ENCODE measurements around the gene GPC1. TPM values are rescaled to one million over a fixed set of nuclear protein-coding genes. Genes with fewer than 3 reads are reported as not detected.
A peak's percentile ranks its signal among the peaks of the same experiment; 100 is the strongest.

The GPC1 gene
- total and polyA plus RNA-seq, 2 experiments from 2014 or later, result 71.4 to 142 TPM

DNA sequence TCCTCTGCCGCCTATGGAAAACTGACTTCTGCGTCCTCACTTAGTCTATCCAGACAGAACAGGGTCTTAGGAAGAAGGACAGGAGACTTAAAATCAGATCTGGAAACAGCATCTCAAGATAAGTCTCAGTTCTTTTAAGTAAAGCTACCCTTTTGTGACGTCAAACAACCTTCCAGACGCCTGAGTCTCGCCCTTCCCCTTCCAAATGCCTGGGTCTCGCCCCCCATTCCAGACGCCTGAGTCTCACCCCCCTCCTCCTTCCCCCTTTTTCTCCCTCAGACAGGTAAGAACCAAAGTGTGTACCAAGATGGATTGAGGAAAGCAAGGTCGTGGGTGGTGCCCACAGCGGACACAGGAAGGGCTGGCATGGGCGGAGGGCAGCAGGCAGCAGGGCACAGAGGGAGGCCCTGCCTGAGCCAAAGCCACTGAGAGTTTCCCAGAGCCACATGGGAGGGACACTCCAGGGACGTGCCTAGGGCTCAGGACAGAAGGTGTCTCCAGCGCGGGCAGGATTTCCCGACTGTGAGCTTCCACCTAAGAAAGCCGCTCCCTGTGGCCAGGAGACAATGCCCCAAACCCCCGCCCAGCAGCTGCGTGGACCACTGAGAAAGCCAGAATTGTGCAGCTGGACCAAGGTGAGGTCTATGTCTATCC, 71.1 kb downstream of the GPC1 start:
- Histone ChIP-seq H3K4me2 (no peak overlapping the region), H3K4me1 (ENCODE audit: insufficient read depth) (no peaks in the 10 kb centered on the region), H3K4me3 (no peak overlapping the region), H4K20me1 (ENCODE audit: insufficient read depth, poor library complexity, severe bottlenecking) (no peaks in the 10 kb centered on the region), H3K36me3 (replicated peaks; ENCODE audit: insufficient read depth, low read depth) (no peaks in the 10 kb centered on the region), H3K79me2 (no peaks in the 10 kb centered on the region), H3K9me3 (ENCODE audit: low read depth) (no peaks in the 10 kb centered on the region), H2AFZ (no peak overlapping the region), H3K9me2 (replicated peaks; ENCODE audit: insufficient read depth) (no peaks in the 10 kb centered on the region), H3K27ac (no peak overlapping the region), H3K27me3 (no peaks in the 10 kb centered on the region)
- peak; percentile 1 for DNase-seq (ENCODE audit: low spot score)
- WGBS (ENCODE audit: low lambda C conversion rate, missing lambda C conversion rate), result 88% methylated on average over 14 of the region's 17 CpGs
- TF ChIP-seq EZH2 (IDR thresholded peaks at IDR 0.05; ENCODE audit: borderline replicate concordance), result no peak
- no peak for TF ChIP-seq EZH2phosphoT487 (IDR thresholded peaks at IDR 0.05; ENCODE audit: low read depth, severe bottlenecking, unreplicated experiment)
- no peak for TF ChIP-seq CTCF (IDR thresholded peaks at IDR 0.05; ENCODE audit: poor library complexity)

DNA sequence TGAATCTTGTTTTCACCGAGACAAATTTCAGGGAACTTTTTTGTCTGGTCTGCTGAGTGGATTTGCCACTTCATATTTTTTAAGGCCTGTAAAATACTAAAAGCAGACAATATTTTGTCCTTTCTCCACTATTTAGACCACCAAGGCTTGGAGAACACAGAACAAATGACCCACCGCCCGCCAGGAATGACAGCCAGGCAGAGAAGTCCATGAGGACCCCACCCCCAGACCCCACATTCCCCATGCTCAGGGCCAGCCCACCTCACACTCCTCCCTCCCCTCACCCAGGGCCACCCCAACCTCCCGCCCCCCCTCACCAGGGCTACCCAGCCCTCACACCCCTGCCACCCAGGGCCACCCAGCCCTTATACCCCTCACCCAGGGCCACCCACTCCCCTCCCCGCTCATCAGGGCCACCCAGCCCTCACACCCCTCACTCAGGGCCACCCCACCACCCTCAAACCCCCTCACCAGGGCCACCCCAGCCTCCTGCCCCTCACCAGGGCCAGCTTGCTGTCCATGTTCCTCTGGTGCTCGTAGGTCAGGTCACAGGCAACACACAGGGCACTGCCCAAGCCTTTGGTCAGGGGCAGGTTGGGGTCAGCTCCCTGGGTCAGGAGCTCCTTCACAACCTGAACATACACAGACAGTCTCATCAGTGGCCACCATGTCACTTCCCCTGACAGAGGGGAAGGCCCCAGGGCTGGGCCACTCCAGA, 71.8 kb downstream of the GPC1 start:
- Histone ChIP-seq H3K36me3 (replicated peaks; ENCODE audit: insufficient read depth, low read depth) (no peaks in the 10 kb centered on the region), H3K27ac (no peak overlapping the region), H3K4me2 (no peak overlapping the region), H4K20me1 (ENCODE audit: insufficient read depth, poor library complexity, severe bottlenecking) (no peaks in the 10 kb centered on the region), H3K9me3 (ENCODE audit: low read depth) (no peaks in the 10 kb centered on the region), H2AFZ (no peak overlapping the region), H3K4me1 (ENCODE audit: insufficient read depth) (no peaks in the 10 kb centered on the region), H3K9me2 (replicated peaks; ENCODE audit: insufficient read depth) (no peaks in the 10 kb centered on the region), H3K27me3 (no peaks in the 10 kb centered on the region), H3K79me2 (no peaks in the 10 kb centered on the region), H3K4me3 (no peak overlapping the region)
- 96% methylated on average over 5 of the region's 6 CpGs for WGBS (ENCODE audit: low lambda C conversion rate, missing lambda C conversion rate)
- DNase-seq (ENCODE audit: low spot score), result peak; percentile 1
- TF ChIP-seq EZH2 (IDR thresholded peaks at IDR 0.05; ENCODE audit: borderline replicate concordance), result no peak
- TF ChIP-seq CTCF (IDR thresholded peaks at IDR 0.05; ENCODE audit: poor library complexity), result no peak
- no peak for TF ChIP-seq EZH2phosphoT487 (IDR thresholded peaks at IDR 0.05; ENCODE audit: low read depth, severe bottlenecking, unreplicated experiment)

- Histone ChIP-seq H3K9me3 (ENCODE audit: low read depth) (no peaks in the 10 kb centered on the region), H3K4me1 (ENCODE audit: insufficient read depth) (no peaks in the 10 kb centered on the region), H2AFZ (no peak overlapping the region), H3K9me2 (replicated peaks; ENCODE audit: insufficient read depth) (no peaks in the 10 kb centered on the region), H3K36me3 (replicated peaks; ENCODE audit: insufficient read depth, low read depth) (no peaks in the 10 kb centered on the region), H3K4me2 (no peak overlapping the region), H3K79me2 (no peaks in the 10 kb centered on the region), H3K27ac (no peak overlapping the region), H4K20me1 (ENCODE audit: insufficient read depth, poor library complexity, severe bottlenecking) (no peaks in the 10 kb centered on the region), H3K27me3 (no peaks in the 10 kb centered on the region), H3K4me3 (no peak overlapping the region)
- TF ChIP-seq EZH2 (IDR thresholded peaks at IDR 0.05; ENCODE audit: borderline replicate concordance), result no peak
- no peak for TF ChIP-seq EZH2phosphoT487 (IDR thresholded peaks at IDR 0.05; ENCODE audit: low read depth, severe bottlenecking, unreplicated experiment)
- no peak for TF ChIP-seq CTCF (IDR thresholded peaks at IDR 0.05; ENCODE audit: poor library complexity)
- peak; percentile 2 for DNase-seq (ENCODE audit: low spot score)
- 92% methylated on average over 11 of the region's 11 CpGs for whole genome bisulfite sequencing (ENCODE audit: low lambda C conversion rate, missing lambda C conversion rate)
Measured at GRCh38 chr2:240507778-240508251, 72.4 kb downstream of the GPC1 start.
